ENCODE data around the gene ICAM4.
"Not testable (repeated sequence)": the region's sequence is repeated elsewhere in the genome, so short reads cannot be mapped to it uniquely, and the experiment has no call there.

Gene ICAM4

GRCh38 chr19:10318807-10319682 lies 32.3 kb downstream of the ICAM4 start:
- no peak for DNase-seq (ENCODE audit: low read depth)

- DNase-seq (ENCODE audit: low read depth): no peak
Observed at GRCh38 chr19:10320602-10321416, 34.1 kb downstream of the ICAM4 start.

- DNase-seq (ENCODE audit: low read depth): no peak
Observed at GRCh38 chr19:10321417-10321797, 34.7 kb downstream of the ICAM4 start.

GRCh38 chr19:10321874-10322835 lies 35.4 kb downstream of the ICAM4 start:
- no peak for DNase-seq (ENCODE audit: low read depth)

GRCh38 chr19:10325732-10326131 lies 39.0 kb downstream of the ICAM4 start:
- DNase-seq (ENCODE audit: low read depth): no peak

GRCh38 chr19:10327793-10328192 lies 41.0 kb downstream of the ICAM4 start:
- DNase-seq (ENCODE audit: low read depth): no peak

- no peak for DNase-seq (ENCODE audit: low read depth)
Observed at GRCh38 chr19:10328558-10329429, 42.0 kb downstream of the ICAM4 start.

- DNase-seq (ENCODE audit: low read depth): no peak
Observed at GRCh38 chr19:10329555-10329954, 42.8 kb downstream of the ICAM4 start.

- no peak for DNase-seq (ENCODE audit: low read depth)
Observed at GRCh38 chr19:10332158-10332964, 45.6 kb downstream of the ICAM4 start.

- DNase-seq (ENCODE audit: low read depth): peak; percentile 99
Observed at GRCh38 chr19:10332965-10333757, 46.4 kb downstream of the ICAM4 start, which contains the start of gene RAVER1. Gene RAVER1, minus strand, starts transcription at chr19:10333529. Its CDS starts 22 bp downstream, at chr19:10333507.

GRCh38 chr19:10333758-10334587 lies 47.2 kb downstream of the ICAM4 start:
- DNase-seq (ENCODE audit: low read depth): peak; percentile 18

- peak; percentile 97 for DNase-seq (ENCODE audit: low read depth)
Observed at GRCh38 chr19:10334588-10335351, 48.0 kb downstream of the ICAM4 start.

GRCh38 chr19:10335352-10335985 lies 48.7 kb downstream of the ICAM4 start:
- no peak for DNase-seq (ENCODE audit: low read depth)

- DNase-seq (ENCODE audit: low read depth): not testable (repeated sequence)
Observed at GRCh38 chr19:10336725-10337124, 50.0 kb downstream of the ICAM4 start.

Data from iris pigment epithelial cell (primary cell).